Fibroblast of villous mesenchyme (primary cell): Measurements from ENCODE around the gene PKHD1. TPM values are rescaled to one million over a fixed set of nuclear protein-coding genes. Genes with fewer than 3 reads are reported as not detected.

Experiments used
- DNase-seq: peaks from one replicate; pipeline ENCODE4 v3.0.0-alpha.2; 2010; ENCODE audit warnings: low read depth
- H3K4me3 ChIP-seq: 2 replicates; pipeline ENCODE4 v1.5.1; 2011; ENCODE audit warnings: low read depth, mild to moderate bottlenecking, low read length
- total RNA-seq: library from RNA; depleted of rRNA; stranded (reverse); fragments of >200 nt; gene quantifications from 2 replicates; pipeline ENCODE4 v1.2.3, GENCODE V29; 2012
- TF ChIP-seq, protein P1 (sequence below): IDR thresholded peaks from 2 replicates; pipeline ENCODE4 v1.5.1; 2012; ENCODE audit warnings: low read depth, mild to moderate bottlenecking, low read length; ENCODE audit not compliant: insufficient read depth

The PKHD1 gene
- total RNA-seq, 1 donor = not detected

DNA sequence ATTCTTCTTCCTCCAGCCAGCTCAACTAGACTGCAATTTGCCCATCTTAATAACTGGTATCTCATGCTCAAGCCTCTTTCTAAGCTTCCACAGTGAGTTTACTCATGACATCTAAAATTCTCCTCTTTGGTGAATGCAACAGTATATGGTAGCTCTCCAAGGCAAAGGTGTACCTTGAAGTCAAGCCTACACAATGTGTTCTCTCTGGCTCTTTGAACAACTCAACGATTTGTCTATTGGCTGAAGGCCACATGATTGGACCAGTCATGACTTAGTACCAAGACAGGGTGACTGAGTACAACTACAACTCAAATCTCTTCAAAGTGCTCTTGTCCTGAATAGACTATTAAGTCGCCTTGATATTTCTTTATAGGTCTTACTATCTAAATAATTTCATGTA, 199.6 kb downstream of the PKHD1 start:
- DNase-seq = no peak
- TF ChIP-seq, protein P1, sequence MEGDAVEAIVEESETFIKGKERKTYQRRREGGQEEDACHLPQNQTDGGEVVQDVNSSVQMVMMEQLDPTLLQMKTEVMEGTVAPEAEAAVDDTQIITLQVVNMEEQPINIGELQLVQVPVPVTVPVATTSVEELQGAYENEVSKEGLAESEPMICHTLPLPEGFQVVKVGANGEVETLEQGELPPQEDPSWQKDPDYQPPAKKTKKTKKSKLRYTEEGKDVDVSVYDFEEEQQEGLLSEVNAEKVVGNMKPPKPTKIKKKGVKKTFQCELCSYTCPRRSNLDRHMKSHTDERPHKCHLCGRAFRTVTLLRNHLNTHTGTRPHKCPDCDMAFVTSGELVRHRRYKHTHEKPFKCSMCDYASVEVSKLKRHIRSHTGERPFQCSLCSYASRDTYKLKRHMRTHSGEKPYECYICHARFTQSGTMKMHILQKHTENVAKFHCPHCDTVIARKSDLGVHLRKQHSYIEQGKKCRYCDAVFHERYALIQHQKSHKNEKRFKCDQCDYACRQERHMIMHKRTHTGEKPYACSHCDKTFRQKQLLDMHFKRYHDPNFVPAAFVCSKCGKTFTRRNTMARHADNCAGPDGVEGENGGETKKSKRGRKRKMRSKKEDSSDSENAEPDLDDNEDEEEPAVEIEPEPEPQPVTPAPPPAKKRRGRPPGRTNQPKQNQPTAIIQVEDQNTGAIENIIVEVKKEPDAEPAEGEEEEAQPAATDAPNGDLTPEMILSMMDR = no peak
- H3K4me3 ChIP-seq = no peak overlapping the region

- TF ChIP-seq, protein P1 = no peak
- H3K4me3 ChIP-seq = no peak overlapping the region
- DNase-seq = no peak
These were observed 201.5 kb downstream of the PKHD1 start for GRCh38 chr6:51885957-51886356.

DNA sequence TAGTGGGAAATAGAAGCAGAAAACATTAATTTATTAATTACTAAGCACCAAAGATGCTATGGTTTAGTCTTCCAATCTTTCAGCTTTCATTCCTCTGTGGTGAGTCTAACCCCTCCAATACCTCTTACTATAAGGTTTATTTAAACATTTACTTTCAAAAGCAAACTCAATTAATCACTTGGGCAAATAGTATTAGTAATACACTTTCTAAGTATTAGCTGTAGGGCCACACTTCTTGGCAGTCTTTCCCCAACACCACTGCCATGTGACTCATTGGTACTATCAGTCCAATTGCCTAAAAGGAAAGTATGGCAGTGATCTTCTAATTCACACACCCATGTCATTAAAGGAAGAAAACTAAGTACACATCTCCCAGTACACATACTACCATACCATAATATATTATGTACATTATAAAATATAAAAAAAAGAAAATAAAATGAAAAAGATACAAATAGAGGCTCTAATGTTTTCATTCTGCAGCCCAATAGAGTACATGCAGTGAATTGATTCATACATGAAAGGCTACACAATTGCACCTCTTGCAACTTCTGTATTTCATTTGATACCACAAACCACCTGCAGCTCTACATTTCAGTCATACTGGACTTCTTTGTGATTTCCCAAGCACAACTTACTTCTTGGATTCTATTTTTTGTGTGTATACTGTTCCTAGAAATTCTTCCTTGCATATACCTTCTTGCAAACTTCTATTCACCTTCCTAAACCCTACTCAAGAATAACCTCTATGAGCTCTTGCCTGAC, 218.6 kb downstream of the PKHD1 start:
- no peak overlapping the region for H3K4me3 ChIP-seq
- TF ChIP-seq, protein P1 = no peak
- DNase-seq = no peak

DNA sequence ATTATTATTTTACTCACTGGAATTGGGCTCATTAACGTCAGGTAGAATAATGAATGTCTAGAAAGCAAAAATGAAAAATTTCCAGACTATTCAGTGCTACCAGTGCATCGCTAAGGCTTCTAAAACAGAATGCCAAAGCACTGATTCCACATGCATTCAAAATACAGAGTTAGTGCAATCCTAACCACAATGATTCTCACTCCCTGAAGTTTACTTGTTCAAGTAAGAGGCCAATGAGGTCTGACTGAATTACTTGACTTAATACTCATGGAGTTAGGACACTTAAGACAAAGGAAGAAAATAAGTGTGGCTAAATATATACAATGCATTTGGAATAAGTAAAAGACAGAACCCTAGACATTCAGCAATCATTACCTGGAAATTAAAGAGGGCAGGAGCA, 220.5 kb downstream of the PKHD1 start:
- no peak overlapping the region for H3K4me3 ChIP-seq
- DNase-seq = no peak
- TF ChIP-seq, protein P1 = no peak

DNA sequence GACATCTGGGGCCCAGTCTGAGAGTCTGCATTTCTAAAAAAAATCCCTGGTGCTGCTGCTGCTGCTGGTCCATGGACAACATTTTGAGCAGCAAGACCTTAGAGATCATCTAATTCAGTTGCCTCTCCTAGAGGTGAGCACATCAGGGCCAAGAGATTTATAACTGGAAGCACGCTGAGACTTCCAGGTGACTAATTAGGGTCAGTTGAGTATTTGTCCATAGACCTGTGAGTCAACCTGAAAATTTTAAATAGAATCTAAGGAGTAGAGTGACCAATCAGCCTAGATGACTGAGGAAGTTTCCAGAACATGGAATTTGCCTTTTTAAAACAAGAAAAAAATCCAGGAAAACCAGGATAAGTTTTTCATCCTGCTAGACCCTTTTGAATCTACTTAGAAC, 221.4 kb downstream of the PKHD1 start:
- TF ChIP-seq, protein P1 = no peak
- no peak overlapping the region for H3K4me3 ChIP-seq
- DNase-seq = no peak

- H3K4me3 ChIP-seq = no peak overlapping the region
- DNase-seq = no peak
- TF ChIP-seq, protein P1 = no peak
These were observed 222.2 kb downstream of the PKHD1 start for GRCh38 chr6:51865176-51865575.

DNA sequence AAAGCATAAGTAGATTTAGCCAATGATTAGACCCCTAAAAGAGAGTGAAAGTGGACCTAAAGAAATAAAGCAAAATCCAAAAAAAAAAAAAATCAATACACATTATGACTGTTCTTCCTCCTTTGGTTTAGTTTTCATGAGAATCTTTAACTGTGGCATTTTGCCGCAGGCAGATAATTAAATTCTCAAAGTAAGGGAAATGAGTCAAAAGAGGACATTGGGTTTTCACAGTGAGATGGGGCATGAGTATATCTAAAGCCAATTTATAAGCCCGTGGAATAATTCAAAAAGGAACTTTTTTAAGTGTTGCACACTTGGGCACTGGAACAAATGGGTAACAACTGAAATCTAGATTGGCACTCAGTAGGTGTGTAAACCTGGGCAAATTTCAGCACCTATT, 230.3 kb downstream of the PKHD1 start:
- no peak for DNase-seq
- H3K4me3 ChIP-seq = no peak overlapping the region
- TF ChIP-seq, protein P1 = no peak
